SK-N-SH treated with all-trans-retinoic acid at 6 μM for 48 hours (cell line): ENCODE results near the gene FBH1.

Source experiments
- ATAC-seq: fragments of 200-7000 bp; cut with Tn5 transposase; 3 replicates; pipeline ENCODE4 v1.9.1; 2020; ENCODE audit warnings: mild to moderate bottlenecking, moderate library complexity
- BACH2 ChIP-seq: fragments of 250-450 bp; sonication (Bioruptor Pico); IDR thresholded peaks from 2 replicates; pipeline ENCODE4 v1.9.0; 2021; ENCODE audit warnings: mild to moderate bottlenecking, borderline replicate concordance
- CSDC2 ChIP-seq: fragments of 250-450 bp; sonication (Bioruptor Pico); IDR thresholded peaks from 2 replicates; pipeline ENCODE4 v1.5.0; 2020; ENCODE audit warnings: mild to moderate bottlenecking, moderate library complexity
- ESRRG ChIP-seq: fragments of 250-450 bp; sonication (Bioruptor Pico); IDR thresholded peaks from 2 replicates; pipeline ENCODE4 v1.6.1; 2021; ENCODE audit warnings: mild to moderate bottlenecking
- ISL1 ChIP-seq: fragments of 250-450 bp; sonication (Bioruptor Pico); IDR thresholded peaks from 2 replicates; pipeline ENCODE4 v2.1.2; 2022; ENCODE audit warnings: mild to moderate bottlenecking, moderate library complexity
- OSR1 ChIP-seq: fragments of 250-450 bp; sonication (Bioruptor Pico); IDR thresholded peaks from 2 replicates; pipeline ENCODE4 v1.8.0; 2022; ENCODE audit warnings: moderate library complexity, mild to moderate bottlenecking, inconsistent platforms
- PPARA ChIP-seq: fragments of 250-450 bp; sonication (Bioruptor Pico); IDR thresholded peaks from 2 replicates; pipeline ENCODE4 v1.5.0; 2020; ENCODE audit warnings: mild to moderate bottlenecking, borderline replicate concordance
- RARB ChIP-seq: fragments of 250-450 bp; sonication (Bioruptor Pico); IDR thresholded peaks from 2 replicates; pipeline ENCODE4 v1.8.0; 2021; ENCODE audit warnings: mild to moderate bottlenecking, moderate library complexity
- SNAI2 ChIP-seq: fragments of 250-450 bp; sonication (Bioruptor Pico); IDR thresholded peaks from 2 replicates; pipeline ENCODE4 v1.5.0; 2020; ENCODE audit warnings: mild to moderate bottlenecking, moderate library complexity
- ZC3H10 ChIP-seq: fragments of 250-450 bp; sonication (Bioruptor Pico); IDR thresholded peaks from 2 replicates; pipeline ENCODE4 v1.5.1; 2021; ENCODE audit warnings: mild to moderate bottlenecking, moderate library complexity
- ZFP3 ChIP-seq: fragments of 250-450 bp; sonication (Bioruptor Pico); IDR thresholded peaks from 2 replicates; pipeline ENCODE4 v1.5.0; 2020; ENCODE audit warnings: mild to moderate bottlenecking, moderate library complexity
- ZNF565 ChIP-seq: fragments of 450-650 bp; formaldehyde crosslinking; conservative IDR thresholded peaks from 2 replicates; pipeline ENCODE4 v1.5.0; 2020; ENCODE audit warnings: low read depth, mild to moderate bottlenecking, moderate library complexity
- ZNF70 ChIP-seq: fragments of 450-650 bp; formaldehyde crosslinking; IDR thresholded peaks from 2 replicates; pipeline ENCODE4 v1.5.0; 2020; ENCODE audit warnings: mild to moderate bottlenecking, moderate library complexity
- ZNF8 ChIP-seq: fragments of 450-650 bp; formaldehyde crosslinking; IDR thresholded peaks from 2 replicates; pipeline ENCODE4 v1.5.0; 2020; ENCODE audit warnings: mild to moderate bottlenecking, moderate library complexity
- TF ChIP-seq, protein P1 (sequence below): fragments of 250-450 bp; sonication (Bioruptor Pico); IDR thresholded peaks from 2 replicates; pipeline ENCODE4 v1.8.0; 2021; ENCODE audit warnings: low read depth, mild to moderate bottlenecking, moderate library complexity, borderline replicate concordance
- TF ChIP-seq, protein P2 (sequence below): fragments of 250-450 bp; sonication (Bioruptor Pico); IDR thresholded peaks from 2 replicates; pipeline ENCODE4 v1.5.1; 2021; ENCODE audit warnings: mild to moderate bottlenecking, moderate library complexity
- TF ChIP-seq, protein P3 (sequence below): fragments of 250-450 bp; sonication (Bioruptor Pico); IDR thresholded peaks from 2 replicates; pipeline ENCODE4 v1.5.0; 2020; ENCODE audit warnings: mild to moderate bottlenecking, moderate library complexity
- TF ChIP-seq, protein P4 (sequence below): fragments of 250-450 bp; sonication (Bioruptor Pico); IDR thresholded peaks from 2 replicates; pipeline ENCODE4 v1.8.0; 2020; ENCODE audit warnings: mild to moderate bottlenecking, moderate library complexity, borderline replicate concordance
- TF ChIP-seq, protein P5 (sequence below): fragments of 250-450 bp; sonication (Bioruptor Pico); IDR thresholded peaks from 2 replicates; pipeline ENCODE4 v1.5.1; 2020; ENCODE audit warnings: low read depth, mild to moderate bottlenecking, moderate library complexity

Gene FBH1

DNA sequence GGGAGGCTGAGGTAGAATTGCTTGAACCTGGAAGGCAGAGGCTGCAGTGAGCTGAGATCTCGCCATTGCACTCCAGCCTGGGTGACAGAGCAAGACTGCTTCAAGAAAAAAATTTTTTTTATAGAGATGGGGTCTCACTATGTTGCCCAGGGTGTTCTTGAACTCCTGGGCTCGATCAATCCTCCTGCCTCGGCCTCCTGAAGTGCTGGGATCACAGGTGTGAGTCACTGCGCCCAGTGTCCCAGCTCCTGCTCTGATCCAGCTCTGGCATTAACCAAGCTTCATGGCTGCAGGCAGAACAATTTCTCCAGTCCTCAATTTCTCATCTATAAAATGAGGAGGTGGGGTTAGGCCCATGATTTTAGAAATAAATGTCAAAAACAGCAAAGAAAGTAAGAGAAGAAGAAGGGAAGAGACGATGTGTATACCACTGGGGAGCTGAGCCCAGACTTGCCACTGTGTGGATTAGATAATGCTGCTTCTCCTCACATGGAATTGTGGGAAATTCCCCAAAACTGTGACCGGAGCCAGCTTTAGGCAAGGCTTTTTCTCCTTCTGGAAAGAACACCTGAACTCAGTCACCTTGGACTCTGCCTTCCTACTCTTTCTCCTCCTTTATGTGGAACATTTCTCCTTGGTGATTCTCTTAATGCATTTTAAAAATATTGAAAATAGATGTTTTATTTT is 61.8 kb downstream of the FBH1 start:
- TF ChIP-seq SNAI2 (CRISPR knock-in tag), result no peak
- TF ChIP-seq, protein P1, sequence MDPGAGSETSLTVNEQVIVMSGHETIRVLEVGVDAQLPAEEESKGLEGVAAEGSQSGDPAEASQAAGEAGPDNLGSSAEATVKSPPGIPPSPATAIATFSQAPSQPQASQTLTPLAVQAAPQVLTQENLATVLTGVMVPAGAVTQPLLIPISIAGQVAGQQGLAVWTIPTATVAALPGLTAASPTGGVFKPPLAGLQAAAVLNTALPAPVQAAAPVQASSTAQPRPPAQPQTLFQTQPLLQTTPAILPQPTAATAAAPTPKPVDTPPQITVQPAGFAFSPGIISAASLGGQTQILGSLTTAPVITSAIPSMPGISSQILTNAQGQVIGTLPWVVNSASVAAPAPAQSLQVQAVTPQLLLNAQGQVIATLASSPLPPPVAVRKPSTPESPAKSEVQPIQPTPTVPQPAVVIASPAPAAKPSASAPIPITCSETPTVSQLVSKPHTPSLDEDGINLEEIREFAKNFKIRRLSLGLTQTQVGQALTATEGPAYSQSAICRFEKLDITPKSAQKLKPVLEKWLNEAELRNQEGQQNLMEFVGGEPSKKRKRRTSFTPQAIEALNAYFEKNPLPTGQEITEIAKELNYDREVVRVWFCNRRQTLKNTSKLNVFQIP (CRISPR knock-in tag), result no peak
- no peak for TF ChIP-seq CSDC2 (CRISPR knock-in tag)
- TF ChIP-seq ISL1, result no peak
- TF ChIP-seq ZNF70 (CRISPR knock-in tag), result no peak
- TF ChIP-seq PPARA (CRISPR knock-in tag), result no peak
- no peak for TF ChIP-seq ZC3H10 (CRISPR knock-in tag)
- ATAC-seq, result no peak

DNA sequence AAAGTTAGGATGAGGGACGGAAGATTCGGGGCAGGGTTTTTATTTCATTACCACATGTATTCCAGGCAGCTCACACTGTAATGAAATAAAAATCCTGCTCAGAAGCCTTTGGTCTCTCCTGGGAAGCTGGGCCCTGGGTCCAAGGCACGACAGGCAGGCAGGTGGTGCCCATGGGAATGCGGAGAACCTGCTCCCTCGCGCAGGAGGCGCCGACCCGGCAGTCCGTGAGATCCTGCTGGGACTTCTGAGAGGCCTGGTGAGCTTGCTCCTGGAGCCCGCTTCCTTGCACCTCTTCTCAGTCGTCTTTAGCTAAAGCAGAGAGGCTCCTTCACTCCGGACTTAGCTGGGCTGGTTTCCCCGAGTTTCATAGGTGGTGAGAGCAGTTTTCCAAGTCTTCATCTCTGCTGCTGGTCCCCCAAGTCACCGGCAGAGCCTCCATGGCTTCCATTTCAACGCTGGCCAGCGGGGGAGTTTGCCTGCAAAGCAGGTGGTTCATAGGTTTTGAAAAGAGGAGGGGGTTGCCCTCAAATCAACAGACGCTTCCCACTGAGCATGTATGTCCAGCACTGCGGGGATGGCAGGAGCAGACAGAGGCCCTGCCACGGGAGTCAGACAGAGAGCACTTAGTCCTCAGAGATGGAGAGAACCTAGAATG is 62.8 kb downstream of the FBH1 start:
- no peak for ATAC-seq
- no peak for TF ChIP-seq OSR1 (CRISPR knock-in tag)
- no peak for TF ChIP-seq BACH2
- TF ChIP-seq ZC3H10 (CRISPR knock-in tag), result no peak

DNA sequence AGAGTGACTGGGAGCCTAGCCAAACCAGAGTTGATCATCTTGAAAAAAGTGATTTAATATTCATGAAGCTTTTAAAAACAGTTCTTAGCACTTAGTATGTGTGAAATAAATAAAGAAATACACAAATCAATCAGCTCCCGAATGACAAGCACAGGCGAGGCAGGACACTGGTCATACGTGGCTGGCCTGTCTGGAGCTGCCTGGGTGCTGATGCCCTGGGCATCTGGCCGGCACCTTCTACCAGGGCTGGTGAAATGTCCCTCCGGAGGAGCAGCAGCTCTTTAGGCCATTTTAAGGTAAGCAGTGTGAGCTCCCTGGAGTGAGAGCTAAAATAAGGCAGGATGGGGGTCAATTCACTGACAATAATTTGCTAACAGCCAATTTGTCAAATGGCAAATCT is 63.6 kb downstream of the FBH1 start:
- ATAC-seq, result no peak
- TF ChIP-seq, protein P2, sequence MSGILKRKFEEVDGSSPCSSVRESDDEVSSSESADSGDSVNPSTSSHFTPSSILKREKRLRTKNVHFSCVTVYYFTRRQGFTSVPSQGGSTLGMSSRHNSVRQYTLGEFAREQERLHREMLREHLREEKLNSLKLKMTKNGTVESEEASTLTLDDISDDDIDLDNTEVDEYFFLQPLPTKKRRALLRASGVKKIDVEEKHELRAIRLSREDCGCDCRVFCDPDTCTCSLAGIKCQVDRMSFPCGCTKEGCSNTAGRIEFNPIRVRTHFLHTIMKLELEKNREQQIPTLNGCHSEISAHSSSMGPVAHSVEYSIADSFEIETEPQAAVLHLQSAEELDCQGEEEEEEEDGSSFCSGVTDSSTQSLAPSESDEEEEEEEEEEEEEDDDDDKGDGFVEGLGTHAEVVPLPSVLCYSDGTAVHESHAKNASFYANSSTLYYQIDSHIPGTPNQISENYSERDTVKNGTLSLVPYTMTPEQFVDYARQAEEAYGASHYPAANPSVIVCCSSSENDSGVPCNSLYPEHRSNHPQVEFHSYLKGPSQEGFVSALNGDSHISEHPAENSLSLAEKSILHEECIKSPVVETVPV (CRISPR knock-in tag), result no peak
- no peak for TF ChIP-seq ZNF565 (CRISPR knock-in tag)
- TF ChIP-seq ZFP3 (CRISPR knock-in tag), result no peak
- no peak for TF ChIP-seq SNAI2 (CRISPR knock-in tag)
- no peak for TF ChIP-seq PPARA (CRISPR knock-in tag)
- TF ChIP-seq, protein P3, sequence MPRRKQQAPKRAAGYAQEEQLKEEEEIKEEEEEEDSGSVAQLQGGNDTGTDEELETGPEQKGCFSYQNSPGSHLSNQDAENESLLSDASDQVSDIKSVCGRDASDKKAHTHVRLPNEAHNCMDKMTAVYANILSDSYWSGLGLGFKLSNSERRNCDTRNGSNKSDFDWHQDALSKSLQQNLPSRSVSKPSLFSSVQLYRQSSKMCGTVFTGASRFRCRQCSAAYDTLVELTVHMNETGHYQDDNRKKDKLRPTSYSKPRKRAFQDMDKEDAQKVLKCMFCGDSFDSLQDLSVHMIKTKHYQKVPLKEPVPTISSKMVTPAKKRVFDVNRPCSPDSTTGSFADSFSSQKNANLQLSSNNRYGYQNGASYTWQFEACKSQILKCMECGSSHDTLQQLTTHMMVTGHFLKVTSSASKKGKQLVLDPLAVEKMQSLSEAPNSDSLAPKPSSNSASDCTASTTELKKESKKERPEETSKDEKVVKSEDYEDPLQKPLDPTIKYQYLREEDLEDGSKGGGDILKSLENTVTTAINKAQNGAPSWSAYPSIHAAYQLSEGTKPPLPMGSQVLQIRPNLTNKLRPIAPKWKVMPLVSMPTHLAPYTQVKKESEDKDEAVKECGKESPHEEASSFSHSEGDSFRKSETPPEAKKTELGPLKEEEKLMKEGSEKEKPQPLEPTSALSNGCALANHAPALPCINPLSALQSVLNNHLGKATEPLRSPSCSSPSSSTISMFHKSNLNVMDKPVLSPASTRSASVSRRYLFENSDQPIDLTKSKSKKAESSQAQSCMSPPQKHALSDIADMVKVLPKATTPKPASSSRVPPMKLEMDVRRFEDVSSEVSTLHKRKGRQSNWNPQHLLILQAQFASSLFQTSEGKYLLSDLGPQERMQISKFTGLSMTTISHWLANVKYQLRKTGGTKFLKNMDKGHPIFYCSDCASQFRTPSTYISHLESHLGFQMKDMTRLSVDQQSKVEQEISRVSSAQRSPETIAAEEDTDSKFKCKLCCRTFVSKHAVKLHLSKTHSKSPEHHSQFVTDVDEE (CRISPR knock-in tag), result no peak
- no peak for TF ChIP-seq ZNF70 (CRISPR knock-in tag)
- TF ChIP-seq ZNF8 (CRISPR knock-in tag), result no peak
- no peak for TF ChIP-seq RARB (CRISPR knock-in tag)
- TF ChIP-seq, protein P1 (CRISPR knock-in tag), result no peak
- TF ChIP-seq OSR1 (CRISPR knock-in tag), result no peak
- TF ChIP-seq, protein P4, sequence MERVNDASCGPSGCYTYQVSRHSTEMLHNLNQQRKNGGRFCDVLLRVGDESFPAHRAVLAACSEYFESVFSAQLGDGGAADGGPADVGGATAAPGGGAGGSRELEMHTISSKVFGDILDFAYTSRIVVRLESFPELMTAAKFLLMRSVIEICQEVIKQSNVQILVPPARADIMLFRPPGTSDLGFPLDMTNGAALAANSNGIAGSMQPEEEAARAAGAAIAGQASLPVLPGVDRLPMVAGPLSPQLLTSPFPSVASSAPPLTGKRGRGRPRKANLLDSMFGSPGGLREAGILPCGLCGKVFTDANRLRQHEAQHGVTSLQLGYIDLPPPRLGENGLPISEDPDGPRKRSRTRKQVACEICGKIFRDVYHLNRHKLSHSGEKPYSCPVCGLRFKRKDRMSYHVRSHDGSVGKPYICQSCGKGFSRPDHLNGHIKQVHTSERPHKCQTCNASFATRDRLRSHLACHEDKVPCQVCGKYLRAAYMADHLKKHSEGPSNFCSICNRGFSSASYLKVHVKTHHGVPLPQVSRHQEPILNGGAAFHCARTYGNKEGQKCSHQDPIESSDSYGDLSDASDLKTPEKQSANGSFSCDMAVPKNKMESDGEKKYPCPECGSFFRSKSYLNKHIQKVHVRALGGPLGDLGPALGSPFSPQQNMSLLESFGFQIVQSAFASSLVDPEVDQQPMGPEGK (CRISPR knock-in tag), result no peak
- no peak for TF ChIP-seq BACH2
- TF ChIP-seq ISL1, result no peak
- TF ChIP-seq, protein P5, sequence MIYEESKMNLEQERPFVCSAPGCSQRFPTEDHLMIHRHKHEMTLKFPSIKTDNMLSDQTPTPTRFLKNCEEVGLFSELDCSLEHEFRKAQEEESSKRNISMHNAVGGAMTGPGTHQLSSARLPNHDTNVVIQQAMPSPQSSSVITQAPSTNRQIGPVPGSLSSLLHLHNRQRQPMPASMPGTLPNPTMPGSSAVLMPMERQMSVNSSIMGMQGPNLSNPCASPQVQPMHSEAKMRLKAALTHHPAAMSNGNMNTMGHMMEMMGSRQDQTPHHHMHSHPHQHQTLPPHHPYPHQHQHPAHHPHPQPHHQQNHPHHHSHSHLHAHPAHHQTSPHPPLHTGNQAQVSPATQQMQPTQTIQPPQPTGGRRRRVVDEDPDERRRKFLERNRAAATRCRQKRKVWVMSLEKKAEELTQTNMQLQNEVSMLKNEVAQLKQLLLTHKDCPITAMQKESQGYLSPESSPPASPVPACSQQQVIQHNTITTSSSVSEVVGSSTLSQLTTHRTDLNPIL (CRISPR knock-in tag), result no peak
- no peak for TF ChIP-seq ESRRG (CRISPR knock-in tag)
- TF ChIP-seq, all 23 proteins: peak for 0
